ENCODE measurements around the gene RPH3AL.

DNA sequence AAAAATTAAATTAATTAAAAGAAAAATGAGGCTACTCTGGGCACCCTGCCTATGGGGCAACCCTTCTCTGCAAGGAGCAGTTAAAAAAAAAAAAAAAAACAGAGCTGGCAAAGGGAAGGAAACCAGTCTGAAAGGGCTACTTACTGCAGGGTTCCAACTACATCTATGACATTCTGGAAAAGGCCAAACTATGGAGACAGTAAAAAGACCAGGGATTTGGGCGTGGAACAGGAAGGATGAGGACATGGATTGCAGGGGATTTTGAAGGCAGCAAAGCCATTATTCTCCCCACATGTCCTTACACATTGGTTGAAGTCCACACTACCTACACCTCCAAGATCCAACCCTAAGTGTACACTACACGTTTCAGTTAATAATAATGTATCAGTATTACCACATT, 4.6 kb downstream of the RPH3AL start:
- TF ChIP-seq POLR2A (IDR thresholded peaks at IDR 0.05) = no peak
- TF ChIP-seq CTCF (IDR thresholded peaks at IDR 0.05 in 4 of 5, conservative IDR thresholded peaks at IDR 0.05 in 1 of 5) = no peak

All from gastrocnemius medialis (tissue), 4 donors.